ENCODE data around the gene ATN1.

DNA sequence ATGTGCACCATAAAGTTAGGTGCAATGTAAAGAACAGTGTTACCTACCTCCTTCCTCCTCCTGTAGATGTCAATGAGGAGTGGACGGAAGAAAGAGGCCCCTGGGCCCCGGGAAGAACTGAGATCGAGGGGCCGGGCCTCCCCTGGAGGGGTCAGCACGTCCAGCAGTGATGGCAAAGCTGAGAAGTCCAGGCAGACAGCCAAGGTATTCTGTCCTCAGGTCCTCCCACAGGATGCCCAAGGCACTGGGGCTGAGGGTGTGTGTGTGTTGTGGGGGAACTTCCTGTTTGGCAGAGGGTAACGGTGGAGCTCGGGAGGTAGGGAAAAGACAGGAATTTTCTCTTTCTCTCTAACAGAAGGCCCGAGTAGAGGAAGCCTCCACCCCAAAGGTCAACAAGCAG, 6.4 kb downstream of the ATN1 start:
- TF ChIP-seq, protein P1, sequence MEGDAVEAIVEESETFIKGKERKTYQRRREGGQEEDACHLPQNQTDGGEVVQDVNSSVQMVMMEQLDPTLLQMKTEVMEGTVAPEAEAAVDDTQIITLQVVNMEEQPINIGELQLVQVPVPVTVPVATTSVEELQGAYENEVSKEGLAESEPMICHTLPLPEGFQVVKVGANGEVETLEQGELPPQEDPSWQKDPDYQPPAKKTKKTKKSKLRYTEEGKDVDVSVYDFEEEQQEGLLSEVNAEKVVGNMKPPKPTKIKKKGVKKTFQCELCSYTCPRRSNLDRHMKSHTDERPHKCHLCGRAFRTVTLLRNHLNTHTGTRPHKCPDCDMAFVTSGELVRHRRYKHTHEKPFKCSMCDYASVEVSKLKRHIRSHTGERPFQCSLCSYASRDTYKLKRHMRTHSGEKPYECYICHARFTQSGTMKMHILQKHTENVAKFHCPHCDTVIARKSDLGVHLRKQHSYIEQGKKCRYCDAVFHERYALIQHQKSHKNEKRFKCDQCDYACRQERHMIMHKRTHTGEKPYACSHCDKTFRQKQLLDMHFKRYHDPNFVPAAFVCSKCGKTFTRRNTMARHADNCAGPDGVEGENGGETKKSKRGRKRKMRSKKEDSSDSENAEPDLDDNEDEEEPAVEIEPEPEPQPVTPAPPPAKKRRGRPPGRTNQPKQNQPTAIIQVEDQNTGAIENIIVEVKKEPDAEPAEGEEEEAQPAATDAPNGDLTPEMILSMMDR (IDR thresholded peaks at IDR 0.05 in 4 of 5, conservative IDR thresholded peaks at IDR 0.05 in 1 of 5) = no peak
- no peak for TF ChIP-seq POLR2A (IDR thresholded peaks at IDR 0.05)
